GM18511 (cell line): Measurements from ENCODE around the gene SLC22A24.
"Not testable (repeated sequence)": the region's sequence is repeated elsewhere in the genome, so short reads cannot be mapped to it uniquely, and the experiment has no call there.

ENCODE experiments used
- ATAC-seq: cut with Tn5 transposase; IDR thresholded peaks from one replicate; pipeline ENCODE4 v1.9.1; 2021; ENCODE audit warnings: mild to moderate bottlenecking, moderate library complexity; ENCODE audit not compliant: unreplicated experiment

Gene SLC22A24

GRCh38 chr11:63144121-63144520, at the start of gene SLC22A24:
TSS of gene SLC22A24 (minus strand) at chr11:63144221. CDS start at chr11:63143779, 442 bp downstream.
- no peak for ATAC-seq

- ATAC-seq, result no peak
Observed at GRCh38 chr11:63180536-63180935, 36.5 kb upstream of the SLC22A24 start.

GRCh38 chr11:63179432-63180041, 35.5 kb upstream of the SLC22A24 start:
- ATAC-seq, result no peak

GRCh38 chr11:63177872-63178271, 33.9 kb upstream of the SLC22A24 start:
- no peak for ATAC-seq

- no peak for ATAC-seq
Observed at GRCh38 chr11:63165706-63166310, 21.8 kb upstream of the SLC22A24 start.

GRCh38 chr11:63155794-63156193, 11.8 kb upstream of the SLC22A24 start:
- no peak for ATAC-seq

- no peak for ATAC-seq
Observed at GRCh38 chr11:63146581-63146980, 2.6 kb upstream of the SLC22A24 start.

GRCh38 chr11:63142459-63142858, 1.6 kb downstream of the SLC22A24 start:
- no peak for ATAC-seq

GRCh38 chr11:63132985-63133775, 10.8 kb downstream of the SLC22A24 start:
- ATAC-seq, result no peak

GRCh38 chr11:63099555-63099954, 44.5 kb downstream of the SLC22A24 start:
- ATAC-seq, result no peak

- ATAC-seq, result no peak
Observed at GRCh38 chr11:63080682-63081081, 63.3 kb downstream of the SLC22A24 start.

GRCh38 chr11:63046203-63046602, 97.8 kb downstream of the SLC22A24 start:
- not testable (repeated sequence) for ATAC-seq

GRCh38 chr11:63042596-63042995, 101.4 kb downstream of the SLC22A24 start:
- ATAC-seq, result no peak

- ATAC-seq, result no peak
Observed at GRCh38 chr11:63032457-63032856, 111.6 kb downstream of the SLC22A24 start.
